Kidney (tissue), 14 donors: Measurements from ENCODE around the gene ERGIC1. TPM values are rescaled to one million over a fixed set of nuclear protein-coding genes. Genes with fewer than 3 reads are reported as not detected.

ENCODE experiments used
- DNase-seq, 5 donors: peaks; one replicate each; pipeline ENCODE4 v3.0.0-alpha.2; 2013 to 2020
- FAIRE-seq: peaks from 2 replicates; lab custom pipeline; 2012; peaks lifted over from hg19 to GRCh38; lab: Jason Lieb, UNC
- H3K27ac ChIP-seq, 2 donors: one replicate each; pipeline ENCODE4 v1.7.0; 2013; ENCODE audit warnings: low read depth in 2 of 2, low read length in 2 of 2, inconsistent platforms in 1 of 2
- H3K27me3 ChIP-seq: one replicate; pipeline ENCODE4 v1.7.1; 2013; ENCODE audit warnings: low read length, inconsistent platforms; ENCODE audit not compliant: control insufficient read depth, insufficient read depth
- H3K36me3 ChIP-seq, 3 donors: one replicate each; pipeline versions ENCODE4 v1.7.0 to v1.7.1; 2013; ENCODE audit warnings: low read length in 3 of 3, control low read depth in 1 of 3, inconsistent platforms in 1 of 3; ENCODE audit not compliant: insufficient read depth in 3 of 3, control insufficient read depth in 2 of 3
- H3K4me1 ChIP-seq, 3 donors: one replicate each; pipeline versions ENCODE4 v1.7.0 to v1.7.1; 2013; ENCODE audit warnings: low read length in 3 of 3, inconsistent platforms in 1 of 3, low read depth in 1 of 3; ENCODE audit not compliant: control insufficient read depth in 2 of 3, insufficient read depth in 2 of 3
- H3K4me3 ChIP-seq, 3 donors: one replicate each; pipeline versions ENCODE4 v1.7.0 to v1.8.1; 2013; ENCODE audit warnings: low read length in 3 of 3, control low read depth in 1 of 3, inconsistent platforms in 1 of 3
- H3K9ac ChIP-seq, 3 donors: one replicate each; pipeline versions ENCODE4 v1.7.0 to v1.7.1; 2013; ENCODE audit warnings: low read length in 3 of 3, control low read depth in 1 of 3, inconsistent platforms in 1 of 3
- H3K9me3 ChIP-seq, 3 donors: one replicate each; pipeline versions ENCODE4 v1.7.0 to v1.7.1; 2013; ENCODE audit warnings: low read length in 3 of 3, control low read depth in 1 of 3, inconsistent platforms in 1 of 3; ENCODE audit not compliant: control insufficient read depth in 2 of 3, insufficient read depth in 1 of 3
- intact Hi-C: fragments of 100-400 bp; cut with DNase I; formaldehyde crosslinking; loops from one replicate; pipeline ENCODE4 v1.11.1; 2022
- polyA plus RNA-seq: library from polyadenylated mRNA; stranded (reverse); fragments of 350-450 nt; fragmentation: Illumina TruSeq; extraction: RNeasy Lipid Tissue Mini Kit (QIAGEN cat#74804); gene quantifications from one replicate; pipeline ENCODE4 v1.2.3, GENCODE V29; 2014; ENCODE audit warnings: low read depth, low replicate concordance; ENCODE audit not compliant: insufficient read depth
- total RNA-seq: library from RNA; stranded (reverse); fragmentation: NEBNext Ultra II Directional; extraction: Animal tissue kit (Norgen Biotek cat#: 25700); gene quantifications from one replicate; pipeline ENCODE4 v1.2.1, GENCODE V29; 2021
- TF ChIP-seq, protein P1 (sequence below): IDR thresholded peaks from 3 replicates; pipeline ENCODE4 v1.5.1; 2012; ENCODE audit warnings: mild to moderate bottlenecking, moderate library complexity, borderline replicate concordance; ENCODE audit not compliant: insufficient read depth; ENCODE audit errors: extremely low read depth
- donor health status: control.
- donor health status: control.
- donor health status: control.
- donor health status: control.
- donor health status: control.
- donor health status: DM: yes; HTN: yes; CAD: no.
- donor health status: Normal renal cell carcinoma (clear cell type).

ERGIC1 gene
- total and polyA plus RNA-seq, 2 donors from 2014 or later, result 88.0 to 183 TPM

DNA sequence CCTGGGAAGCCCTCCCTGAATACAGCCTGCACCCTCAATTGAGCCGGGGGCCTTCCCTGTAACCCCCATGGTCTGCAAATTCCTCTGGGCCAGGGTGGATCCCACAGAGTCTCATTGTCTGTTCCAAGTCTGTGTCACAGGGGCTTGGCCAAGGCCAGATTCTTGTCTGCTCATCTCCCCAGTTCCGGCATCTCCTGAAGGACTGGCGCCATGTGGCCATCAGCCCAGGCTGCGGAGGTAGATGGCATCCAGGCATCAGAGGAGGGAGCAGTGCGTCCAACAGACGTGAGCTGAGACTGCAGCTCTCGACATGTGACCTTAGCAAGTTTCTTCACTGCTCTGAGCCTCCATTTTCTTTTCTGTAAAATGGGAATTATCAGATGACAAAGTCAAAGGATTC lies 87.9 kb downstream of the ERGIC1 start:
- H3K9me3 ChIP-seq, result no peaks in the 10 kb centered on the region
- H3K4me1 ChIP-seq, result peaks cover 0 to 4% (median 0%) of the 10 kb centered on the region in 3 donors
- intact Hi-C loops, result no loop called here
- no peak overlapping the region for H3K27ac ChIP-seq
- TF ChIP-seq, protein P1, sequence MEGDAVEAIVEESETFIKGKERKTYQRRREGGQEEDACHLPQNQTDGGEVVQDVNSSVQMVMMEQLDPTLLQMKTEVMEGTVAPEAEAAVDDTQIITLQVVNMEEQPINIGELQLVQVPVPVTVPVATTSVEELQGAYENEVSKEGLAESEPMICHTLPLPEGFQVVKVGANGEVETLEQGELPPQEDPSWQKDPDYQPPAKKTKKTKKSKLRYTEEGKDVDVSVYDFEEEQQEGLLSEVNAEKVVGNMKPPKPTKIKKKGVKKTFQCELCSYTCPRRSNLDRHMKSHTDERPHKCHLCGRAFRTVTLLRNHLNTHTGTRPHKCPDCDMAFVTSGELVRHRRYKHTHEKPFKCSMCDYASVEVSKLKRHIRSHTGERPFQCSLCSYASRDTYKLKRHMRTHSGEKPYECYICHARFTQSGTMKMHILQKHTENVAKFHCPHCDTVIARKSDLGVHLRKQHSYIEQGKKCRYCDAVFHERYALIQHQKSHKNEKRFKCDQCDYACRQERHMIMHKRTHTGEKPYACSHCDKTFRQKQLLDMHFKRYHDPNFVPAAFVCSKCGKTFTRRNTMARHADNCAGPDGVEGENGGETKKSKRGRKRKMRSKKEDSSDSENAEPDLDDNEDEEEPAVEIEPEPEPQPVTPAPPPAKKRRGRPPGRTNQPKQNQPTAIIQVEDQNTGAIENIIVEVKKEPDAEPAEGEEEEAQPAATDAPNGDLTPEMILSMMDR, result no peak
- peaks cover 0 to 29% (median 7%) of the 10 kb centered on the region in 3 donors for H3K36me3 ChIP-seq
- H3K27me3 ChIP-seq, result no peaks in the 10 kb centered on the region
- FAIRE-seq (no peak), DNase-seq (no peak)
- no peak overlapping the region for H3K9ac ChIP-seq
- no peak overlapping the region for H3K4me3 ChIP-seq

DNA sequence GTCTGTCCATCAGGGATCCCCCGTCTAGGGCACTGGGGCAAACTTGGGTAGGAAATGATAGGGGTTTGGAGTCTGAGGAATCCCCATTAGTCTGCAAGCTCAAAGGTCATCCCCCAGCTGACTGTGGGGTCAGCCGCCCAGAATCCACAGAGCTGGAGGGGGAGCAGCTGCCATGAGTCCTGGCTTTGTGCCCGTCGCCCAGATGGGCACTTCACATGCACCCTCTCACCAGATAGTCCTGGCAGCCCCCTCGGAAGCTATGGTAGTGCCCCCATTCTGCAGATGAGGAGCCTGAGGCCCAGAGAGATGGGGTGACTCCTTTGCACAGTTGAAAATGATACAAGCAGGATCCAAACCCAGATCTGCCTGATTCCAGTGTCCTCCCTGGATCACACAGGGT lies 89.5 kb downstream of the ERGIC1 start:
- no peak overlapping the region for H3K27ac ChIP-seq
- H3K4me1 ChIP-seq, result peaks cover 0 to 4% (median 0%) of the 10 kb centered on the region in 3 donors
- TF ChIP-seq, protein P1, result no peak
- no peaks in the 10 kb centered on the region for H3K27me3 ChIP-seq
- DNase-seq (peak in 1 of 5 donors; percentile 27), FAIRE-seq (no peak)
- intact Hi-C loops, result no loop called here
- H3K4me3 ChIP-seq, result no peak overlapping the region
- H3K9ac ChIP-seq, result no peak overlapping the region
- no peaks in the 10 kb centered on the region for H3K9me3 ChIP-seq
- peaks cover 2 to 24% (median 7%) of the 10 kb centered on the region in 3 donors for H3K36me3 ChIP-seq

DNA sequence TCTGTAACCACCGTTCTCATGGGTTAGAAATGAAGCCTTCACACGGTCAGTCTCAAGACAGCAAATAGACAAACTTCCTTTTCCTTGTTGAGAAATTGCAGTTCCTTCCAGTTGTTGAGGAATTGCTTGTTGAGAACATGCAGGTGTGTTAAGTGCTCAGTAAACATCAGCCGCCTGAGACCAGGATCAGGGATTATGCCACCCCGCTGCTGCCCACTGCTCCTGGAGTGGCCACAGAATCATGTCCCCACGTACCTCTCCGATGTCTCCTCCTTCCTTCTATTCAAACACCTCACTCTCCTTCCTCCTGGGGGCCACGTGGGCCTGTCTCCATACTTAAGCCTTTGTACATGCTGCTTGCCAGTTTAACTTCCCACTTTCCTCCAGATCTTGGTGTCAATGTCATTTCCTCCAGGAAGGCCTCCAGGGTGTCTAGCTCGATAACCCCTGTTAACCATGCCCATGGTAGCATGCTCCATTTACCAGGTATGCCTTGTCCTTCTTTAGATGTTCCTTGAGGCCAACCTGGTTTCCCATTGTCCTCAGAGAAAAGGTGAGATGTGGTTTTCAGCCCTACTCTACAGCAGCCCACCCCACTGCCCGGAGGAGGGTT lies 91.4 kb downstream of the ERGIC1 start:
- FAIRE-seq, result no peak
- peaks cover 2 to 15% (median 4%) of the 10 kb centered on the region in 3 donors for H3K36me3 ChIP-seq
- H3K4me3 ChIP-seq, result no peak overlapping the region
- no peaks in the 10 kb centered on the region for H3K9me3 ChIP-seq
- H3K4me1 ChIP-seq, result peaks cover 0 to 4% (median 0%) of the 10 kb centered on the region in 3 donors
- intact Hi-C loops, result no loop called here
- no peaks in the 10 kb centered on the region for H3K27me3 ChIP-seq
- H3K27ac ChIP-seq, result no peak overlapping the region
- DNase-seq, result no peak
- TF ChIP-seq, protein P1, result no peak
- no peak overlapping the region for H3K9ac ChIP-seq

DNA sequence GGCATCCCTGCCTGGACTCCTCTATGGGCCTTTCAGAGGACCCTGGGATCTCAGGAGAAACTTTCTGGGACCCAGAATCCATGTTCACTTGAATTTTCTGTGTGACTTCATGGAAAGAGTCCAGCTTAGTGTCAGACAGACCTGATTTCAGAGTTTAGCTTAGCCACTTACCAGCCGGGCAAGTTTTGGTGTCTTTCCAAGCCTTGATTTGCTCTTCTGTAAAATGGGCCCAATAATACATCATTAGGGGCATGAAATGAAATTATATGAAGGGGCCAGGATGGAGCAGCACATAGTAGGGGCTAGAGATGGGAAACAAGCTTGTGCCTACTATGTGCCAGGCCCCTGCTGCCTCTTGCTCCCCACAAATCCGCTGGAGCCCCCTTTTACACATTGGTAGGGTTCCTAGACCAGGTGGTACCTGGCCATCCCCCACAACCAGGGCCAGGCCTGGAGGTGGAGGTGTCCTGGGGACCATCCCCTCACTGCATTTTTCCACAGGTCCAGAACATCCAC lies 92.0 kb downstream of the ERGIC1 start:
- no peaks in the 10 kb centered on the region for H3K27me3 ChIP-seq
- intact Hi-C loops, result no loop called here

More for the DNA sequence above, 92.0 kb downstream of the ERGIC1 start:
- H3K9me3 ChIP-seq, result no peaks in the 10 kb centered on the region
- DNase-seq, result no peak
- no peak overlapping the region for H3K4me3 ChIP-seq
- H3K4me1 ChIP-seq, result peaks cover 0 to 4% (median 0%) of the 10 kb centered on the region in 3 donors
- peaks cover 2 to 15% (median 4%) of the 10 kb centered on the region in 3 donors for H3K36me3 ChIP-seq
- TF ChIP-seq, protein P1, result no peak
- H3K9ac ChIP-seq, result no peak overlapping the region
- FAIRE-seq, result no peak
- H3K27ac ChIP-seq, result no peak overlapping the region
